Breast epithelium (tissue), 4 donors: ENCODE results near the gene PLPPR5. TPM values are rescaled to one million over a fixed set of nuclear protein-coding genes. Genes with fewer than 3 reads are reported as not detected.

ENCODE experiments used
- DNase-seq, 2 donors: peaks; one replicate each; pipeline ENCODE4 v3.0.0-alpha.2; 2019; ENCODE audit warnings: low spot score in 2 of 2
- H3K27ac ChIP-seq, 2 donors: fragments of 200-600 bp; sonication (generic) in 1 of 2; one replicate each; pipeline ENCODE4 v1.5.1; 2016 to 2019; ENCODE audit warnings: mild to moderate bottlenecking in 1 of 2
- H3K27me3 ChIP-seq, 2 donors: fragments of 200-600 bp; sonication (generic) in 1 of 2; one replicate each; pipeline versions ENCODE4 v1.5.1 to v1.6.0; 2017 to 2019; ENCODE audit warnings: control low read depth in 1 of 2, mild to moderate bottlenecking in 1 of 2
- H3K36me3 ChIP-seq: fragments of 200-600 bp; one replicate; pipeline ENCODE4 v1.5.1; 2019
- H3K4me1 ChIP-seq, 2 donors: fragments of 200-600 bp; sonication (generic); one replicate each; pipeline ENCODE4 v1.5.1; 2016 to 2019; ENCODE audit warnings: control low read depth in 1 of 2
- H3K4me3 ChIP-seq, 3 donors: fragments of 200-600 bp; sonication (generic); 1 replicate in 2 of 3; 2 replicates in 1 of 3; pipeline ENCODE4 v1.5.1; 2016 to 2019; ENCODE audit warnings: mild to moderate bottlenecking in 3 of 3, moderate library complexity in 2 of 3
- H3K9me3 ChIP-seq, 2 donors: fragments of 200-600 bp; sonication (generic) in 1 of 2; one replicate each; pipeline ENCODE4 v1.5.1; 2016 to 2019; ENCODE audit warnings: control low read depth in 1 of 2
- POLR2A ChIP-seq: fragments of 450-650 bp; IDR thresholded peaks from one replicate; pipeline ENCODE4 v1.6.1; 2016; ENCODE audit warnings: antibody characterized with exemption, mild to moderate bottlenecking, moderate library complexity
- POLR2AphosphoS5 ChIP-seq, 3 donors: sonication (generic); formaldehyde crosslinking; IDR thresholded peaks; one replicate each; pipeline ENCODE4 v1.6.1; 2017; ENCODE audit warnings: antibody characterized with exemption in 3 of 3
- intact Hi-C: fragments of 100-400 bp; cut with DNase I; formaldehyde crosslinking; loops from one replicate; pipeline ENCODE4 v1.15.1; 2023; ENCODE audit warnings: low total_unique reads
- total RNA-seq, 3 donors: library from RNA; depleted of rRNA; stranded (reverse); fragments of >200 nt; gene quantifications; one replicate each; pipeline ENCODE4 v1.1.0, GENCODE V29; 2016
- TF ChIP-seq, protein P1 (sequence below), 3 donors: fragments of 450-650 bp; IDR thresholded peaks; one replicate each; pipeline ENCODE4 v1.5.1; 2016 to 2017; ENCODE audit warnings: antibody characterized with exemption in 3 of 3, mild to moderate bottlenecking in 3 of 3, moderate library complexity in 3 of 3

PLPPR5 gene
- total RNA-seq, 3 donors from 2014 or later, result not detected

DNA sequence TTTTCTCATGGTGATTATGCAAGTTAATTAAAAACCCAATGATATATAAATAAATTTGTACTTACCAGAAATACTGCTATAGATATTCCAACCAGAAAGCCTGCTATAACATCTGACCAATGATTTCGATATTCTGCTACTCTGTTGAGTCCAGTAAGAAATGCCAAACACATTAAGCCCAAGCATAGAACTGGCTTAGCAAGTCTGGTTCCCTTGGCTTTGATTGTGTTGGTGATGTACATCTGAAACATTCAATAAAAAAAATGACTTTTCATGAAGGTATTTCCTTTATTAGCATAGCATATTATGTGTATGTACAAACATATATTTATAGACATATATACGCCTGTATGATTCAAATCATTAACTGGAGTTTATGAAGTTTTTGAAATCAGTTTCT lies 82.8 kb downstream of the PLPPR5 start:
- DNase-seq, result no peak
- TF ChIP-seq POLR2AphosphoS5 (IDR thresholded peaks at IDR 0.05) (no peak), POLR2A (no peak)
- no peaks in the 10 kb centered on the region for H3K27me3 ChIP-seq

DNA sequence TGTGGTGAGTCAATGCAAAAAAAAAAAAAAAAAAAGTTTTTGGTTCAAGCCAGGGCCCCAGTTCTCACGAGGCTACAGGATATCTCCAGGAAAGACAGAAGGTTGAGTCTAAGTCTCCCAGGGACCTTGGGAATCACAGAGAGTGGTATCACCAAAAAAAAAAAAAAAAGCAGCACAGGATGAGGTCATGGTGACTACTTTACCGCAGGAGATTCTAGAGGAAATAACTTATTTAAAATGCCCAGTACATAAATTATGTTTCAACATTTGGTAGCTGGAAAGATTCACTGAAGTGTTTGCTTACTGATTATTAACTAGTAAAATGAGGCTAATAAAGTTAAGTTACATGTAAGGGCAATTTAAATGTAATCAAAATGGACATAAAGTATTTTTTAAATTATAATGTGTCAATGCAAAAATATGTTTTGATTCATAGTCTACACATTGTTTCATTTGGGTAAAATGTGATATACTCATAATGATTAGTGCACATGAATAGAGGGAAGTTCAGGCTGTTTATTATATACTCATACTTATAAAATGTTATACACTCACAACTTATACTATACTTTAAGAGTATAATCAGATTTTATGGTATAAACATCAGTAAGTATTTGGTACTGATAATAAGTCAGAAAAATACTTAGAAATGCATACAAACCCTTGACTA lies 84.1 kb downstream of the PLPPR5 start:
- intact Hi-C loops, result no loop called here
- H3K27ac ChIP-seq, result no peak overlapping the region
- no peaks in the 10 kb centered on the region for H3K9me3 ChIP-seq
- no peaks in the 10 kb centered on the region for H3K27me3 ChIP-seq
- H3K36me3 ChIP-seq, result no peaks in the 10 kb centered on the region
- no peaks in the 10 kb centered on the region for H3K4me1 ChIP-seq
- no peak overlapping the region for H3K4me3 ChIP-seq
- TF ChIP-seq POLR2AphosphoS5 (IDR thresholded peaks at IDR 0.05), result no peak
- TF ChIP-seq, protein P1, sequence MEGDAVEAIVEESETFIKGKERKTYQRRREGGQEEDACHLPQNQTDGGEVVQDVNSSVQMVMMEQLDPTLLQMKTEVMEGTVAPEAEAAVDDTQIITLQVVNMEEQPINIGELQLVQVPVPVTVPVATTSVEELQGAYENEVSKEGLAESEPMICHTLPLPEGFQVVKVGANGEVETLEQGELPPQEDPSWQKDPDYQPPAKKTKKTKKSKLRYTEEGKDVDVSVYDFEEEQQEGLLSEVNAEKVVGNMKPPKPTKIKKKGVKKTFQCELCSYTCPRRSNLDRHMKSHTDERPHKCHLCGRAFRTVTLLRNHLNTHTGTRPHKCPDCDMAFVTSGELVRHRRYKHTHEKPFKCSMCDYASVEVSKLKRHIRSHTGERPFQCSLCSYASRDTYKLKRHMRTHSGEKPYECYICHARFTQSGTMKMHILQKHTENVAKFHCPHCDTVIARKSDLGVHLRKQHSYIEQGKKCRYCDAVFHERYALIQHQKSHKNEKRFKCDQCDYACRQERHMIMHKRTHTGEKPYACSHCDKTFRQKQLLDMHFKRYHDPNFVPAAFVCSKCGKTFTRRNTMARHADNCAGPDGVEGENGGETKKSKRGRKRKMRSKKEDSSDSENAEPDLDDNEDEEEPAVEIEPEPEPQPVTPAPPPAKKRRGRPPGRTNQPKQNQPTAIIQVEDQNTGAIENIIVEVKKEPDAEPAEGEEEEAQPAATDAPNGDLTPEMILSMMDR (IDR thresholded peaks at IDR 0.05), result no peak
- no peak for TF ChIP-seq POLR2A
- no peak for DNase-seq

More for the DNA sequence above, 82.8 kb downstream of the PLPPR5 start:
- Histone ChIP-seq H3K4me1 (no peaks in the 10 kb centered on the region), H3K4me3 (no peak overlapping the region), H3K36me3 (no peaks in the 10 kb centered on the region), H3K9me3 (no peaks in the 10 kb centered on the region), H3K27ac (no peak overlapping the region)
- intact Hi-C loops, result no loop called here

DNA sequence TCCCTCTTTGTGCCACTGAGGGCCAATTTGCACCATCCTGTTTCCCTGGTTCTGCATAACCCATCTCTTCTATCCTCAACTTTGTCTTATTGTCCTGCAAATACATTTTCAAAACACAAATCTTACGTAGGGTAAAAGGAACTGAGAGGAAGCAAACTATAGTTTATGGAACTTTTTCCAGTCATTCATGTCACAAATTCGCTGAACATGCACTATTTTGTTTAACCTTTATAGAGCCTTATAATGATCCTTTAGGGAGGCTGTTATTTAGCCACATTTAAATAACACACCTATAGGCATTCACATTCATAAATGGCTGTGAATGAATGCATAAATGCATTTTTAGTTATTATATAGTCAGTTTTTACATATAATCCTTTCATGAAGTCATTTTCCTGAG lies 85.0 kb downstream of the PLPPR5 start:
- Histone ChIP-seq H3K27ac (no peak overlapping the region), H3K9me3 (no peaks in the 10 kb centered on the region), H3K4me1 (no peaks in the 10 kb centered on the region), H3K27me3 (no peaks in the 10 kb centered on the region), H3K36me3 (no peaks in the 10 kb centered on the region), H3K4me3 (no peak overlapping the region)
- intact Hi-C loops, result no loop called here
- TF ChIP-seq, protein P1 (IDR thresholded peaks at IDR 0.05), result no peak
- TF ChIP-seq POLR2AphosphoS5 (IDR thresholded peaks at IDR 0.05) (no peak), POLR2A (no peak)
- DNase-seq, result no peak

DNA sequence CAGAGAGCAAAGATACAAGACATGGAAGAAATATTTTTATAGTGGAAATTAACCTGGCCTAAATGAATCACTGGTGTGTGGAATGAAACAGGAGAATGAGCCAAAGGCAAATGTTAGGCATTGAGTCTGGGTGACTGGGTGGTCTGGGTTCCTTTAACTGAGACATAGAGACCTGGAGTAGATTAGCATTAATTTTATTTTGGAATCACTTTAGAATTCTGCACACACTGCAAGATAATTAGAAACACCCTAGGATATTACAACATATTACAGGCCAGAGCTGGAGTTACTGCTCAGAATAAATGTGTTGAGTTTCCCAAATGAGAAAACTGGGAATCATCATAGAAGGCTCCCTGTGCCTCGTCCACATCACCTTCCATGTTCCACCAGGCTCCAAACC lies 85.5 kb downstream of the PLPPR5 start:
- intact Hi-C loops, result no loop called here
- H3K27ac ChIP-seq, result no peak overlapping the region
- no peaks in the 10 kb centered on the region for H3K36me3 ChIP-seq
- H3K4me1 ChIP-seq, result no peaks in the 10 kb centered on the region
- TF ChIP-seq POLR2A, result no peak
- TF ChIP-seq POLR2AphosphoS5 (IDR thresholded peaks at IDR 0.05), result no peak
- TF ChIP-seq, protein P1 (IDR thresholded peaks at IDR 0.05), result no peak
- no peaks in the 10 kb centered on the region for H3K9me3 ChIP-seq
- H3K4me3 ChIP-seq, result no peak overlapping the region
- DNase-seq, result no peak
- no peaks in the 10 kb centered on the region for H3K27me3 ChIP-seq

DNA sequence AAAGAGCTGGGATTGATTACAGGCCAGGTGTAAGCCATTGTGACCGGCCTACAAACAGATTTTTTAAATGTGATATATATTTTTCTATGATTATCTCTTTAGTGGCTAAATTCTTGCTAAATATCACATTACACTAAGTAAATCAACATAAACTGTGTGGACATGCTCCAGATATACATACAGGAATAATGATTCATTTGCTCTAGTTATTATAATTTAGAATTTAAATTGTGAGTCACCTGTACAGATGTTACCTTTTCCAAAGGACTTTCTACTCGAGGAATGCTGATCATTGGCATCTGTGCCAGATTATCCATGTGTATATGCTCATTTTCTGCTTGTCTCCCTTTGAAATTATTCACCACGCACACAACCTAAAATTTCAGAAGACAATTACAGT lies 90.1 kb downstream of the PLPPR5 start:
- no peak for DNase-seq
- TF ChIP-seq, protein P1 (IDR thresholded peaks at IDR 0.05), result no peak
- TF ChIP-seq POLR2A (no peak), POLR2AphosphoS5 (IDR thresholded peaks at IDR 0.05) (no peak)
- Histone ChIP-seq H3K4me1 (no peaks in the 10 kb centered on the region), H3K27ac (no peak overlapping the region), H3K4me3 (no peak overlapping the region), H3K9me3 (no peaks in the 10 kb centered on the region), H3K36me3 (no peaks in the 10 kb centered on the region), H3K27me3 (no peaks in the 10 kb centered on the region)
- intact Hi-C loops, result loop anchor here (5.0 kb wide), 1 partner anchor 262 kb away; no protein-coding TSS in a partner anchor
